ENCODE results near the gene MTCP1. TPM values are rescaled to one million over a fixed set of nuclear protein-coding genes. Genes with fewer than 3 reads are reported as not detected.

Gene MTCP1
- total RNA-seq, 1 experiment from 2014 or later: 19.2 TPM

DNA sequence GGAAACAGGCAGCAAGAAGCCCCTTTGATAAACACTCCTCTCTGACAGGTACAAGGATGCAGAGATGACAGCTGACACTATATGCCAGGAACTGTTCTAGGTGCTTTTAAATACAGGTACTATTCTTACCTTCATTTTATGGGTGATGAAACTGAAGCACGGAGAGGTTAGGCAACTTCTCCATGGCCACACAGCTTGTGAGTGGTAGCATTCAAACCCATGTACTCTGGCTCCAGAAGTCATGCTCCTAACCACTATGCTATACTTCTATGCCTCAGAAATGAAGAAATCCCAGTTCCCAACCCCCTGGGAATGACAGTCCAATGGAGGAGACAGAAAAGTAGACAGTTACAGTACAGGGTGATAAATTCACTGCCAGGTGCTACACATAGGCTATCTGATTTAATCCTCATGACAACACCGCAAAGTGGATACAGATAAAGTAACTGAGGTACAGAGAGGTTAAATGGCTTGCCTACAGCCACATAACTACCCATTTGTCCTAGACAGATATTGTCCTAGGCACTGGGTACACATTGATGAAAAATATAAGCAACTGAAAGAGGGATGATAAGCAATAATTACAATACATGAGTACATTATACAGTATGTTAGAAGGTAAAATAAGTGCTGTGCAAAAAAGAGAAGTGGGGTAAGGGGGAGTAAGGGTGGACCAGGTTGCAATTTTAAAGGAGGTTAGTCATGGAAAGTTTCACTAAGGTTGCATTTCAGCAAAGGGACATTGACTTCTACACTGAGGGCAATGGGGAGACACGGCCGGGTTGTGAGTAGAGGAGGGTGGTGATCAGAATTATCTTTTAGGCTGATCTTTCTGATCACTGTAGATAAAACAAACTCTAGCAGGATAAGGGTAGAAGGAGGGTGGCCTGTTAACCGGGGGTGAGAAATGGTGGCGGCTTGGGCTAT, 46.8 kb downstream of the MTCP1 start:
- in situ Hi-C loops (cut with HindIII; ENCODE audit: low pct_unique_long_range_greater_than_20kb, low sequenced_read_pairs): no loop called here
- DNase-seq (ENCODE audit: low read depth): no peak

DNA sequence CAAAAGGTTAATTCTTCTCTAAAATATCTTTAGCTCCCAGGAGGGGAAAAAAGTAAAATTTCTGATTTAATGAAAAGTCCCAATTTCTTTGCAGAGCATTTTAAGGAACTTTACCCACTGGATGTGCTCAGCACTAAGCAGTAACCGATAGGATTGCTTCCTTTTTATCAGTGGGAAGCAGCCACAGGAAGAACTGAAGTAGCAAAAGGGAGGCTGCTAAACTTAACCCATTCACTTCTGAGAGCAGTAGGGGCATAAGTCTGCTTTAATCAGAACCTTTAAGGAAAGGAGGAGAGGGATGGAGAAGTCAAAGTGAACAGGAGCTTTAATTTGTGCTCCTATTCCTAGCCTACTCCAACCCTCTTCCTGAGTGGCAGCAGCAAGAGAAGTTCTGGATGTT, 48.4 kb downstream of the MTCP1 start, which contains the start of gene F8:
TSS of gene F8 (minus strand) at position 139 of the 400 bp plus-strand sequence. CDS start 171 bp downstream, outside the sequence.
- in situ Hi-C loops (cut with HindIII; ENCODE audit: low pct_unique_long_range_greater_than_20kb, low sequenced_read_pairs): no loop called here
- DNase-seq (ENCODE audit: low read depth): no peak

DNA sequence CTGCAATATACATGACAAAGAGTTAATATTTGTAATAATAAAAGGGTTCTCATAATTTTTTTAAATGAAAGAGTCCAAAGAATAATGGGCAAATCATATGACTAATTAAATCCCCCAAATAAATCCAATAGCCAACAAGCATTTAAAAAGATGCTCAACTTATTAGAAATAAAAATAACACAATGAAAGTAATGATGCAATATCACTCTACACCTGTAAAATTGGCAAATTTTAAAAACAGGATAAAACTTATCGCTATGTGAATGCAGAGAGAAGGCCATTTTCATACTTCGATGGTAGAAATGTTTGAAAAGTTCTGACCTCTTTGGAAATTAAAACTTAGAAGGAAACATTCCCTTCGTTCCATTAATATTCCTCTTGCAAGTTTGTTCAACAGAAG, 50.3 kb downstream of the MTCP1 start:
- no peak for DNase-seq (ENCODE audit: low read depth)
- in situ Hi-C loops (cut with HindIII; ENCODE audit: low pct_unique_long_range_greater_than_20kb, low sequenced_read_pairs): no loop called here

Other genes with a start within 250 kb of the MTCP1 start
- not detected in 2 replicates for gene SMIM9, start 236.5 kb downstream of the MTCP1 start, total RNA-seq (2014; rRNA removed; shearing (Covaris generic); ENCODE audit: low replicate concordance)
- gene F8A1, start 184.8 kb downstream of the MTCP1 start, total RNA-seq (2014; rRNA removed; shearing (Covaris generic); ENCODE audit: low replicate concordance): 5.0 TPM in 1 of 2 replicates, not detected in the other
- gene F8, start 48.4 kb downstream of the MTCP1 start, total RNA-seq (2014; rRNA removed; shearing (Covaris generic); ENCODE audit: low replicate concordance): 5.2 and 7.1 TPM in 2 replicates
- gene FUNDC2, start 44.3 kb downstream of the MTCP1 start, total RNA-seq (2014; rRNA removed; shearing (Covaris generic); ENCODE audit: low replicate concordance): 57.0 and 80.3 TPM in 2 replicates
- 38.4 and 43.2 TPM in 2 replicates for gene CMC4, start within 50 bp of the MTCP1 start, total RNA-seq (2014; rRNA removed; shearing (Covaris generic); ENCODE audit: low replicate concordance)
- gene BRCC3, start 372 bp upstream of the MTCP1 start, total RNA-seq (2014; rRNA removed; shearing (Covaris generic); ENCODE audit: low replicate concordance): 3.5 and 9.1 TPM in 2 replicates
- 80.6 and 88.0 TPM in 2 replicates for gene VBP1, start 145.3 kb upstream of the MTCP1 start, total RNA-seq (2014; rRNA removed; shearing (Covaris generic); ENCODE audit: low replicate concordance)
- gene RAB39B, start 193.4 kb upstream of the MTCP1 start, total RNA-seq (2014; rRNA removed; shearing (Covaris generic); ENCODE audit: low replicate concordance): 0.68 TPM in 1 of 2 replicates, not detected in the other